Hippocampal formation (tissue), 2 donors: ENCODE results near the gene MAD1L1.

Source experiments
- DNase-seq, 2 donors: peaks; one replicate each; lab custom pipeline; 2025; lab: John Stamatoyannopoulos, UW

MAD1L1 gene

GRCh38 chr7:1897861-1898627, 334.7 kb downstream of the MAD1L1 start:
- DNase-seq, result no peak

- no peak for DNase-seq
Observed at GRCh38 chr7:1897076-1897860, 335.5 kb downstream of the MAD1L1 start.

- DNase-seq, result no peak
Observed at GRCh38 chr7:1895664-1896515, 336.9 kb downstream of the MAD1L1 start.

GRCh38 chr7:1894906-1895663, 337.7 kb downstream of the MAD1L1 start:
- no peak for DNase-seq

GRCh38 chr7:1894313-1894900, 338.3 kb downstream of the MAD1L1 start:
- DNase-seq, result no peak

GRCh38 chr7:1893451-1893850, 339.3 kb downstream of the MAD1L1 start:
- no peak for DNase-seq

- no peak for DNase-seq
Observed at GRCh38 chr7:1893036-1893435, 339.7 kb downstream of the MAD1L1 start.

GRCh38 chr7:1892011-1892965, 340.5 kb downstream of the MAD1L1 start:
- DNase-seq, result no peak

- DNase-seq, result no peak
Observed at GRCh38 chr7:1890289-1891235, 342.2 kb downstream of the MAD1L1 start.

- no peak for DNase-seq
Observed at GRCh38 chr7:1889556-1890181, 343.1 kb downstream of the MAD1L1 start.

GRCh38 chr7:1889091-1889490, 343.7 kb downstream of the MAD1L1 start:
- no peak for DNase-seq

GRCh38 chr7:1888425-1888824, 344.3 kb downstream of the MAD1L1 start:
- no peak for DNase-seq

GRCh38 chr7:1887251-1887650, 345.5 kb downstream of the MAD1L1 start:
- no peak for DNase-seq

GRCh38 chr7:1886361-1887064, 346.2 kb downstream of the MAD1L1 start:
- no peak for DNase-seq

- DNase-seq, result no peak
Observed at GRCh38 chr7:1885465-1886226, 347.1 kb downstream of the MAD1L1 start.

GRCh38 chr7:1884583-1885350, 348.0 kb downstream of the MAD1L1 start:
- no peak for DNase-seq
